Natural killer cell treated with Interleukin-12 subunit alpha and Interleukin-12 subunit beta and Interleukin-15 and Interleukin-18, amount 100 ng/mL, for 72 hours (primary cell): ENCODE results near the gene AS3MT. TPM values are rescaled to one million over a fixed set of nuclear protein-coding genes. Genes with fewer than 3 reads are reported as not detected.
"Not testable (repeated sequence)": the region's sequence is repeated elsewhere in the genome, so short reads cannot be mapped to it uniquely, and the experiment has no call there.

Source experiments
- ATAC-seq, 2 donors: fragments of 150-1000 bp; cut with Tn5 transposase in 1 of 2; sonication (Bioruptor Pico), chemical (Tn5 transposase) in 1 of 2; 2 replicates each; pipeline ENCODE4 v1.10.0; 2021
- DNase-seq: peaks from one replicate; pipeline ENCODE4 v3.0.0; 2022; ENCODE audit warnings: low spot score
- H3K27ac Mint-ChIP-seq, 2 donors: 1 replicate in 1 of 2; 2 replicates in 1 of 2; pipeline ENCODE4 v1.8.0; 2022; ENCODE audit warnings: mixed read lengths in 2 of 2, mild to moderate bottlenecking in 1 of 2, moderate library complexity in 1 of 2
- H3K27me3 Mint-ChIP-seq, 2 donors: 1 replicate in 1 of 2; 2 replicates in 1 of 2; pipeline ENCODE4 v1.8.0; 2022; ENCODE audit warnings: mixed read lengths in 2 of 2
- H3K36me3 Mint-ChIP-seq: one replicate; pipeline ENCODE4 v1.8.0; 2022; ENCODE audit warnings: mixed read lengths
- H3K4me1 Mint-ChIP-seq, 2 donors: 1 replicate in 1 of 2; 2 replicates in 1 of 2; pipeline ENCODE4 v1.8.0; 2022; ENCODE audit warnings: low read depth in 2 of 2, mixed read lengths in 2 of 2, mild to moderate bottlenecking in 1 of 2
- H3K4me3 Mint-ChIP-seq: one replicate; pipeline ENCODE4 v1.8.0; 2022; ENCODE audit warnings: mixed read lengths
- H3K9me3 Mint-ChIP-seq: 2 replicates; pipeline ENCODE4 v1.8.0; 2022; ENCODE audit warnings: mixed read lengths
- total RNA-seq, 2 donors: library from RNA; stranded (reverse); gene quantifications; one replicate each; pipeline ENCODE4 v1.2.3, GENCODE V29; 2022

AS3MT gene, protein sequence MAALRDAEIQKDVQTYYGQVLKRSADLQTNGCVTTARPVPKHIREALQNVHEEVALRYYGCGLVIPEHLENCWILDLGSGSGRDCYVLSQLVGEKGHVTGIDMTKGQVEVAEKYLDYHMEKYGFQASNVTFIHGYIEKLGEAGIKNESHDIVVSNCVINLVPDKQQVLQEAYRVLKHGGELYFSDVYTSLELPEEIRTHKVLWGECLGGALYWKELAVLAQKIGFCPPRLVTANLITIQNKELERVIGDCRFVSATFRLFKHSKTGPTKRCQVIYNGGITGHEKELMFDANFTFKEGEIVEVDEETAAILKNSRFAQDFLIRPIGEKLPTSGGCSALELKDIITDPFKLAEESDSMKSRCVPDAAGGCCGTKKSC
- total RNA-seq: under 1 TPM in 1 of 2 donors, not detected in 1; 0.43 TPM

DNA sequence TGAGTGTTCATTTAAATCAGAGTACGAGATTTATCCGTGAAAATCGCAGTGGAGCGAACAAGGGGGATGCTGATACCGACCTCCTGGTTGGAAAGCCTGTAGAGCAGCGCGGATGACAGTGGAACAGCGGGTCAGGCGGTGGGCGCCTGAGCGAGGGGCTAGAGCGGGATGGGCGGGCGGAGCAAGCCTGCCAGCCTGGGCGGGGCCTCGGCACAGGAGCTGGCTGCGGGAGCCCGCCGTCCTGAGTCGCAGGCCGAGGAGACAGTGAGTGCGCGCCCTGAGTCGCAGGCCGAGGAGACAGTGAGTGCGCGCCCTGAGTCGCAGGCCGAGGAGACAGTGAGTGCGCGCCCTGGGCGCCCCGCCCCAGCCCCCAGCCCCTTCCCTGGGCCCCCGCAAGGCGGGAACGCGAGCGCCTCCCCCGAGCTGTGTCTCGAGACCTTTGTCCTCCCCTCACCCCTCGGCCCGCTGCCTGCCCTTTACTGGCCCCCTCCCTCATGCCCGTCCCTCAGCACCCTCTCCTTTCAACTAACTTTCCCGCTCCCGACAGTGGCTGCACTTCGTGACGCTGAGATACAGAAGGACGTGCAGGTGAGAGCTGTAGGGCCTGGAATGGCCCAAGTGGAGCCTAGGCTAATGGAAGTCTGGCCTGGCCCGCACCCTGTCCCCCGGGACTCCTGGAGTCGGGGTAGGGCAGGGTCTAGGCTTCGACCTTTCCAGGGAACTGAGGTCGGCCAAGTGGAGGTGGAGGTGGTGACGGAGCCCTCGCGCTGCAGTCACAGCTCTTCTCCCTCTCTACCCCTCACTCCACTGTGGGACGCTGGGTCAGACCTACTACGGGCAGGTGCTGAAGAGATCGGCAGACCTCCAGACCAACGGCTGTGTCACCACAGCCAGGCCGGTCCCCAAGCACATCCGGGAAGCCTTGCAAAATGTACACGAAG lies at the start of gene AS3MT:
AS3MT (plus strand) TSS at position 213 of the 941 bp plus-strand sequence; CDS start at position 336, 123 bp downstream.
- Mint-ChIP-seq H3K36me3 (no peaks in the 10 kb centered on the region), H3K9me3 (no peaks in the 10 kb centered on the region), H3K27ac (no peak within 1 kb of the TSS), H3K27me3 (peaks cover 20 to 33% of the 10 kb centered on the region in 2 donors), H3K4me1 (peaks cover 11 to 17% of the 10 kb centered on the region in 2 donors), H3K4me3 (peak within 1 kb of the TSS; percentile 38)
- ATAC-seq (peak; percentile 67 to 75), DNase-seq (no peak)

DNA sequence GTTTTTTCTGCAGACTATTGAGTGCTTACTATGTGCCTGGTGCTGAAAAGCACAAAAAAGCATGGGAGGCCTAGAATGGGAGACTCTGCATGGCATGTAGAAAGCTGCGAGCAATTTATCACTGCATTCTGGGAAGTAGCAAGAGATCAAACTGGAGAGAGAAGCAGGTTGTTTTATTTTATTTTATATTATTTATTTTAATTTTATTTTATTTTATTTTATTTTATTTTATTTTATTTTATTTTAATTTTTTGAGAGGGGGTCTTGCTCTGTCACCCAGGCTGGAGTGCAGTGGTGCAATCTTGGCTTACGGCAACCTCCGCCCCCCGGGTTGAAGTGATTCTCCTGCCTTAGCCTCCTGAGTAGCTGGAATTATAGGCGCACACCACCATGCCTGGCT lies 49.3 kb upstream of the AS3MT start:
- not testable (repeated sequence) for ATAC-seq, H3K27ac Mint-ChIP-seq

DNA sequence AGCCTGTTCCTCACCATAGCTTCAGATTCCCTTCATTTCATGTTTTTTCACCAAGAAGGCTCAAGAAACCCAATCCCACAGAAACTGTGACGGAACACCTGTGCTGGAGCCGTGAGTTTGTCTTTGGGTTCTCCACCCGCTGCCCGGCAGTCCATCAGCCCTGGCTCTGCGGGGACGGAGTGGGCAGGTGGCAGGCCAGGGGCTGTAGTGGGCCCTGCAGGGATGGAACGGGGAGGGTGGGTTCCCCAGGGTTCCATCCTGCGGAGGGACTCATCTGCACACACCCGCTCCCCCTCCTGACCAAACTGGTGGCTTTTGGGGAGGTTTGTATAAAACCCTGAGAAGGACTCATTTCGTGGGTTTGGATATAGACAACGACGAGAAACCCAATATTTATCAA lies 47.0 kb upstream of the AS3MT start:
- no peak for ATAC-seq
- Mint-ChIP-seq H3K36me3 (no peaks in the 10 kb centered on the region), H3K9me3 (no peaks in the 10 kb centered on the region), H3K4me1 (peaks cover 0 to 2% of the 10 kb centered on the region in 2 donors), H3K27ac (no peak overlapping the region), H3K27me3 (no peaks in the 10 kb centered on the region), H3K4me3 (no peak overlapping the region)
- DNase-seq: no peak

More for the DNA sequence above, 49.3 kb upstream of the AS3MT start:
- not testable (repeated sequence) for H3K4me3 Mint-ChIP-seq, H3K36me3 Mint-ChIP-seq, H3K9me3 Mint-ChIP-seq, DNase-seq, H3K27me3 Mint-ChIP-seq
- H3K4me1 Mint-ChIP-seq: peaks cover 10 to 14% of the 10 kb centered on the region in 2 donors

DNA sequence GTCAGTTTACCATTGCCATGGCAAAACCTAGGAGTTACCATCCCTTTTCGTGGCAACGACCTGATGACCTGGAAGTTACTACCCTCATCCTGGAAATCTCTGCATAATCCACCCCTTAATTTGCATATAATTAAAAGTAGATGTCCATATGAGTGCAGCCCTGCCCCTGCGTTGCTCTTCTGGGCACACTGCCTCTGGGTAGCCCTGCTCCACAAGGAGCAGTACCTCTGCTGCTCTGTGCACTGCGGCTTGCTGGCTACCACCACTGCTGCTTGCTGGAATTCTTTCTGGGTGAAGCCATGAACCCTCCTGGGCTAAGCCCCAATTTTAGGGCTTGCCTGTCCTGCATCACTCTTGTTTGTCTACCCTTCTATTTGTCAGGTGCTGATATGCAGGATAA lies 44.6 kb upstream of the AS3MT start:
- H3K4me1 Mint-ChIP-seq: no peaks in the 10 kb centered on the region
- no peaks in the 10 kb centered on the region for H3K9me3 Mint-ChIP-seq
- DNase-seq: no peak
- no peak overlapping the region for H3K4me3 Mint-ChIP-seq
- no peak overlapping the region for H3K27ac Mint-ChIP-seq
- H3K36me3 Mint-ChIP-seq: no peaks in the 10 kb centered on the region
- no peaks in the 10 kb centered on the region for H3K27me3 Mint-ChIP-seq
- no peak for ATAC-seq

DNA sequence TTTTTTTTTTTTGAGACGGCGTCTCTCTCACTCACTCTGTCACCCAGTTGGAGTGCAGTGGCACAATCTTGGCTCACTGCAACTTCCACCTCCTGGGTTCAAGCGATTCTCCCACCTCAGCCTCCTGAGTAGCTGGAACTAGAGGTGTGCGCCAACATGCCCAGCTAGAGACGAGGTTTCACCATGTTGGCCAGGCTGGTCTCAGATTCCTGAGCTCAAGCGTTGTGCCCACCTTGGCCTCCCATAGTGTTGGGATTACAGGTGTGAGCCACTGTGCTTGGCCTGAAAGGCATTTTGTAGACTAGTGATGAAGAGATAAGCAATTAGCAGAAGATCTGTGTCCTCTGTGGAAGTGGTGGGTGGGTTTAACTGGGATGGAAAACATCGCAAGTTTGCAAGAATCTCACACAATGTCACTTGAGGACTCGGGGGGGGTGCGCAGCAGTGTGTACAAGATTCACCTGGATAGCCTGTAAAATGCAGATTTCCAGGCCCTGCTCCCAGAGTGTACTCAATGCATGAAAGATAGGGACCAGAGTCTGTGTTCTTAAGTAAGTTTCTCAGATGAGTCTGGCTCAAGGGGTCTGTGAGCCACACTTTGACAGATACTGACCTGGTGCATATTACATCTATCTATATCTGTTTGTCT lies 43.0 kb upstream of the AS3MT start:
- DNase-seq: no peak
- Mint-ChIP-seq H3K36me3 (no peaks in the 10 kb centered on the region), H3K27ac (no peak overlapping the region), H3K9me3 (no peaks in the 10 kb centered on the region), H3K27me3 (no peaks in the 10 kb centered on the region), H3K4me1 (no peaks in the 10 kb centered on the region), H3K4me3 (no peak overlapping the region)
- ATAC-seq: no peak

DNA sequence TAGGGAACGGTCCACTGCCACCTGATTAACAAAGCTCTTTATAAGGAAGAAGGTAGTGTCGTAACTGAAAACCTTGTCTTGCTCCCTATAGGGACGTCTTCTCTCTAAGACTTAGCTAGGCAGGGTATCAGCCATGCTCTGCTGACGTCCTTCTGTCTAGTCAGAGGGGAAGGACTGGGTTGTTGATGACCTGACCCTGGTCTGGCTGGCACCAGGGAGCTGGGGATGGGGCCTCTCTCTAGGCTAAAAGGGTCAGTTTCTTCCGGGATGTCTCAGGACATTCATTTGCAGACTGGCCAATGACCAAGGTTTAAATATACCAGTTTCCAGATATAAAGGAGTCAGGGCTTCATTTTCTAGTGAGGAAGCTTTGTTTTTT lies 41.7 kb upstream of the AS3MT start:
- Mint-ChIP-seq H3K36me3 (no peaks in the 10 kb centered on the region), H3K27ac (no peak overlapping the region), H3K9me3 (no peaks in the 10 kb centered on the region), H3K4me3 (no peak overlapping the region), H3K27me3 (no peaks in the 10 kb centered on the region), H3K4me1 (no peaks in the 10 kb centered on the region)
- ATAC-seq: no peak
- no peak for DNase-seq

DNA sequence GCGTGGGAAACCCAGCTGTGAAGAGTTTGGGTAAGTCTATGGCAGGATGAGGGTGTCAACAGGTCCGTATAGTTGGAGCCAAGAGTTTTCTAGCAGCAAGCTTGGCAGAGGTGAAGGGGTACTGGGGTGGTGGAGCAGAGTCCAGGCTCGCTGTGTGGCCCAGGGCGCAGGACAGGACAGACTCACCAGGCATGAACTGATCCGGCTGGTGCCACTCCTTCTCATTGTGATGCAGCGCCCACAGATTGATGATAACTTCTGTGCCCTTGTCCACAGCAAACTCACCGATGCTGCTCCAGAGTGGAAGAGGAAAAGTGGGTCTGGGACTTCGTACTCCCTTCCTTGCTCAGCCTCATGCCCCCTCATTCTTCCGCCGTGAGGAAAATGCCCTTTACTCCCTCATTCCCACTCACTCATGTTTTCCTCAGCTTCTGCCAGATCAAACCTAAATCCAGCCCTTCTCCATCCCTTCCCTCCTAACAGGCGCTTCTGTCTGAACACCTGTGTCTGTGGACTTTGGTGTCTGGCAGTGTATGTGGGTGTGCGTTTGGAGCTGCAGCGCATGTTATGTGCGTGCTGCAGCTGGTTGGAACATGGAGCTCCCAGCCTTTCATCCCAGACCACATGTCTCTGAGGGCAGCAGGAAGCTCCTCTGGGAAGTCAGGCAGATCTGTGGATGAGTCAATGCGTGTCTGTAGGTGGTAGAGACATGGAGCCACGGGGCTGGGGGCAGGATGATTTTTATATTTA lies 37.8 kb upstream of the AS3MT start:
- Mint-ChIP-seq H3K27me3 (no peaks in the 10 kb centered on the region), H3K4me3 (no peak overlapping the region), H3K9me3 (no peaks in the 10 kb centered on the region), H3K4me1 (peaks cover 6 to 7% of the 10 kb centered on the region in 2 donors), H3K27ac (no peak overlapping the region), H3K36me3 (no peaks in the 10 kb centered on the region)
- no peak for ATAC-seq
- no peak for DNase-seq

DNA sequence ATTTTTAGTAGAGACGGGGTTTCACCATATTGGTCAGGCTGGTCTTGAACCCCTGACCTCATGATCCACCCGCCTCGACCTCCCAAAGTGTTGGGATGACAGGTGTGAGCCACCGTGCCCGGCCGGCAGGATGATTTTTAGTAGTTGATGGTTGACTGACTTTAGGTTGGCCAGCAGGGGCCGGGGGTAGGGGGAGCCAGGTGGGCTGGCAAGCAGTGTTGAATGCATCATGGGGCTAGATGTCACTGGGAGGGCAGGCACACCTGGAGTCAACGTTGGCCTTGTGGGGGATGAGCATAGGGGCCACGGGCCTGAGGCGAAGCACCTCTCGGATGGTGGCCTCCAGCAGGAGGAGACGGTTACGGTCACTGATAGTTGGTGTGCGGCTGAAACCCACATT lies 37.0 kb upstream of the AS3MT start:
- Mint-ChIP-seq H3K36me3 (no peaks in the 10 kb centered on the region), H3K4me1 (peaks cover 6 to 7% of the 10 kb centered on the region in 2 donors), H3K9me3 (no peaks in the 10 kb centered on the region), H3K27ac (no peak overlapping the region), H3K27me3 (no peaks in the 10 kb centered on the region), H3K4me3 (no peak overlapping the region)
- no peak for DNase-seq
- ATAC-seq: no peak

DNA sequence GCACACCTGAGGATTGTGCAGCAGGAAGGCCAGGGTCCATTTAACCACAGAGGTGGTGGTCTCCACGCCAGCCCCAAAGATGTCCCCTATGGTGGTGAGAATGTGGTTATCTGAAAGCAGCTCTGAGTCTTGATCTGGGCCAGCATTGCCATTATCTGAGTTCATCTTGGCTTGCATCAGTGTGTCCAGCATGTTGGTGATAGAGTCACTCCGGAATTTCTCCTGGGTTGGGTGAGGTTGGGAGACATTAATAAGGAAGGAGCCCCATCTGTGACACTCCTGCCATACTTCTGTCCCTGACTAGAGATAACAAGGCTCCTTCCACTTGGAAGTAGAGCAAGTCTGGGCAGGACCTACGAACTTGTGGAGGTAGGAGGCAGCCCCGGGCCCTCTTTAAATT lies 36.3 kb upstream of the AS3MT start:
- no peaks in the 10 kb centered on the region for H3K9me3 Mint-ChIP-seq
- H3K4me1 Mint-ChIP-seq: peaks cover 6 to 7% of the 10 kb centered on the region in 2 donors
- ATAC-seq (no peak), DNase-seq (no peak)
- H3K27ac Mint-ChIP-seq: no peak overlapping the region
- H3K27me3 Mint-ChIP-seq: no peaks in the 10 kb centered on the region
- no peak overlapping the region for H3K4me3 Mint-ChIP-seq
- no peaks in the 10 kb centered on the region for H3K36me3 Mint-ChIP-seq

DNA sequence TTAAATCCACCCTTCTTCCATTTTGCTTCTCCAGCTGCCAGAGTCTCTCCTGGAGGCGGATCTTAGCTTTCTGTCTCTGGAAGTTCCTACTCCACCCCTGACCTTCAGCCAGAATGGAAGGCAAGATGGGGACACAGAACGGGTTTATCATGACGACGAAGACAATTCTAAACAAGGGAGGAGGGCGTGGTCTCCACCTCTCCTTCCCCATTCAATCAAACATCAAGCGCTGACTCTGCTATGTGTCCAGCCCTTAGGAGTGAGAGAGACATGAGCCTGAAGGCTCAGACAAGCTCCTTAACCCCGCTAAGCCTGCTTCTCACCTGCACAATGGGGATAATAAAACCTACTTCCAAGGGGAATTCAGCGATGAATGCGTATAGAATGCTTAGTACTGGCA lies 35.1 kb upstream of the AS3MT start:
- DNase-seq: no peak
- Mint-ChIP-seq H3K27me3 (peaks cover under 1 to 3% of the 10 kb centered on the region in 2 donors), H3K36me3 (no peaks in the 10 kb centered on the region), H3K27ac (no peak overlapping the region), H3K4me1 (peaks cover 6 to 7% of the 10 kb centered on the region in 2 donors), H3K9me3 (no peaks in the 10 kb centered on the region), H3K4me3 (no peak overlapping the region)
- ATAC-seq: no peak

DNA sequence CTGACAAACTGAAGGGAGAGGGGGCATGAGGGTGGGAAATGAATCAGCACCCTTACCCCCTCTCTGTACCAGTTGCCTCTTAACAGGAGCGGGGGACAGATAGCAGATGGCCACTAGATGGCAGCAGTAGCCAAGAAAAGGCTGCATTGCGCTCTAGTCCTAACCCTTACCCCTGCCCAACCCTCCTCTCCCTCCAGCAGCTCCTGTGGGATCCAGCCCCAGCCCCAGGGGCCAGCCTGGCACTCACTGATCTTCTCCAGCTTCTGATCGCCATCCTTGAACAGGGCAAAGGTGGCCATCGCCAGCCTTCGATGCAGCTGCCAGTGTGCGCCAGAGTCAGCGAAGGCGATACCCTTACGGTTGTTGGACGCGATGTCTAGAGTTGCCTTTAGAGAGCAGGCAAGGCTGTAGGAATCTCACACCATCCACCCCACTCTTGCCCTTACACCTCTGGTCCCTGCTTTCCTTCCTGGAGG lies 34.2 kb upstream of the AS3MT start:
- Mint-ChIP-seq H3K4me3 (no peak overlapping the region), H3K4me1 (peaks cover 6 to 7% of the 10 kb centered on the region in 2 donors), H3K27me3 (peaks cover 7 to 12% of the 10 kb centered on the region in 2 donors), H3K9me3 (no peaks in the 10 kb centered on the region), H3K27ac (no peak overlapping the region), H3K36me3 (no peaks in the 10 kb centered on the region)
- DNase-seq (peak; percentile 73), ATAC-seq (peak; percentile 89 to 91)

DNA sequence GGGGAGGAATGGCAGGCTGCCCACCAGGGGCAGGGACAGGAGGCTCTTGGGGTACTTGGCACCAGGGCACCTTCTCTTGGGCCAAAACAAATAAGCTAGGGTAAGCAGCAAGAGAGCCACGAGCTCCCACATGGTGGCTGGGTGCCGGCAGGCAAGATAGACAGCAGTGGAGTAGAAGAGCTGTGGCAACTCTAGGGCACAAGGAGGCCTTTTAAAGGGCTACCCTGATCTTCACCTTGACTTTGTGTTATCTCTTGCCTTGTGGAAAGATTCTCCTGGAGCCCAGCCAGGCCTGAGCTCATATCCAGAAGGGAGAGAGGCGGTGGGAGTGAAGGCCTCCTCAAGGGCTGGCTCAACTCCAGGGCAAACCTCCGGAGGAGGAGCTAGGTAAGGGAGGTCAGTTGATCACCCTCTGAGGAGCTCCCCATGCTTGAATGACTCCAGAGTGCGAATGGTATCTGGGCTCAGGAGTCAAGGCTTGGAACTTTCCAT lies 32.0 kb upstream of the AS3MT start, which contains the start of gene CYP17A1:
CYP17A1 (minus strand) TSS at position 184 of the 492 bp plus-strand sequence; CDS start at position 132, 52 bp downstream.
- Mint-ChIP-seq H3K27ac (peak within 1 kb of the TSS in 1 of 2 donors; percentile 12), H3K36me3 (no peaks in the 10 kb centered on the region), H3K9me3 (no peaks in the 10 kb centered on the region), H3K4me1 (peaks cover 6 to 7% of the 10 kb centered on the region in 2 donors), H3K27me3 (peaks cover 18 to 26% of the 10 kb centered on the region in 2 donors), H3K4me3 (no peak within 1 kb of the TSS)
- ATAC-seq (no peak), DNase-seq (no peak)
